HFFc6 (cell line): ENCODE data around the gene SLC8A2. TPM values are rescaled to one million over a fixed set of nuclear protein-coding genes. Genes with fewer than 3 reads are reported as not detected.
"Not testable (repeated sequence)": the region's sequence is repeated elsewhere in the genome, so short reads cannot be mapped to it uniquely, and the experiment has no call there.

Experiments
- DNase-seq: peaks from one replicate; pipeline ENCODE4 v3.0.0-alpha.2; 2018
- H3K27ac Mint-ChIP-seq: 2 replicates; pipeline ENCODE4 v1.8.0; 2020; ENCODE audit warnings: mild to moderate bottlenecking, mixed read lengths
- H3K27me3 Mint-ChIP-seq: 2 replicates; pipeline ENCODE4 v1.8.0; 2021; ENCODE audit warnings: mild to moderate bottlenecking, moderate library complexity, mixed read lengths; ENCODE audit not compliant: insufficient read depth
- H3K36me3 Mint-ChIP-seq: 2 replicates; pipeline ENCODE4 v1.8.0; 2021; ENCODE audit warnings: low read depth, mixed read lengths
- H3K4me1 Mint-ChIP-seq: 2 replicates; pipeline ENCODE4 v1.8.0; 2020; ENCODE audit warnings: low read depth, mixed read lengths
- H3K4me3 Mint-ChIP-seq: 2 replicates; pipeline ENCODE4 v1.8.0; 2020; ENCODE audit warnings: mild to moderate bottlenecking, moderate library complexity, mixed read lengths
- H3K9me3 Mint-ChIP-seq: 2 replicates; pipeline ENCODE4 v1.8.0; 2020; ENCODE audit warnings: mild to moderate bottlenecking, mixed read lengths
- total RNA-seq, 6 experiments: library from RNA; stranded (reverse); fragmentation: NEBNext Ultra II Directional; extraction: Animal tissue kit (Norgen Biotek cat#: 25700); gene quantifications; 2 replicates in 1 of 6; 3 replicates in 5 of 6; pipeline ENCODE4 v1.2.3, GENCODE V29; 2021
- TF ChIP-seq, protein P1 (sequence below): fragments of 200-600 bp; sonication (generic); IDR thresholded peaks from 2 replicates; pipeline ENCODE4 v1.5.0; 2021; ENCODE audit warnings: antibody characterized with exemption, mild to moderate bottlenecking

SLC8A2 gene
- total RNA-seq, 6 experiments from 2014 or later = not detected

DNA sequence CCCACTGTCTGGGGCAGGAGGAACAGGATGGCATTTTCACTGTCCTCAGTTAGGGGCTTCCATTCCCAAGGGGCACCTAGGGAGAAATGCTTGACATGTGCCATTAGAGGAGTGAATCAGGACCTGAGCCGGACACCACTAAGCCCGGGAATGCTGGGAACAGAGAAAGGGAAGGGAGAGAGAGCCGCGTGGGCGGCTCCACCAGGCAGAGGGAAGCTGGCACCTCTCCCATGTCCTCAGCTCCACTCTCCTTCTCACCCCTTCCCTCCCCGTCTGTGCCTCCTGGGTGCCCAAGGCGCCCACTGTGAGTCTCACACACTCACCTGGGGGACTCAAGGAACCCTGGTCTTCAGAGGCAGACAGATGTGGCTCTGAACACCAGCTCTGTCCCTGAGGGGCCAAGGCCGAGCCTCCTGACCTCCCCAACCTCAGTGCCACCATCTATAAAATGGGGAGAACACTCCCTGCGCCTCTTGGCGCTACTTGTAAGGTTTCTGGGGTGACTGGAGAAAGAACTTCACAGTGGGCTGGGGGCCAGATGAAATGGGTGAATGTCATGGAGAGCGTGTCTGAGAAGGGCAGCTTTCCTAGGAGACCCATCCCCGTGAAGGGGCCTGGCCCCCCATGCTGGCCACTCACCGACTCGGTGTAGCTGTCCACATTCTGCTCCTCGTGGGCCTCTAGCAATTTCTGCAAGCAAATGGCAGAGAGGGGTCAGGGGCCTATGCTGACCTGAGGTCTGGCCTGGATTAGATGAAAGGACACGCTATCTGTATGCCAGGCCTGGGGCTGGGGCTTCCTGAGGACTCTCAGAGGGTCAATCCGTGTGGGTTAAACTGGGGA, 17.6 kb upstream of the SLC8A2 start:
- no peak for DNase-seq
- Mint-ChIP-seq H3K9me3 (no peaks in the 10 kb centered on the region), H3K4me3 (no peak overlapping the region), H3K36me3 (peaks cover 16% of the 10 kb centered on the region), H3K27me3 (peaks cover 2% of the 10 kb centered on the region), H3K4me1 (peaks cover 13% of the 10 kb centered on the region), H3K27ac (no peak overlapping the region)
- TF ChIP-seq, protein P1, sequence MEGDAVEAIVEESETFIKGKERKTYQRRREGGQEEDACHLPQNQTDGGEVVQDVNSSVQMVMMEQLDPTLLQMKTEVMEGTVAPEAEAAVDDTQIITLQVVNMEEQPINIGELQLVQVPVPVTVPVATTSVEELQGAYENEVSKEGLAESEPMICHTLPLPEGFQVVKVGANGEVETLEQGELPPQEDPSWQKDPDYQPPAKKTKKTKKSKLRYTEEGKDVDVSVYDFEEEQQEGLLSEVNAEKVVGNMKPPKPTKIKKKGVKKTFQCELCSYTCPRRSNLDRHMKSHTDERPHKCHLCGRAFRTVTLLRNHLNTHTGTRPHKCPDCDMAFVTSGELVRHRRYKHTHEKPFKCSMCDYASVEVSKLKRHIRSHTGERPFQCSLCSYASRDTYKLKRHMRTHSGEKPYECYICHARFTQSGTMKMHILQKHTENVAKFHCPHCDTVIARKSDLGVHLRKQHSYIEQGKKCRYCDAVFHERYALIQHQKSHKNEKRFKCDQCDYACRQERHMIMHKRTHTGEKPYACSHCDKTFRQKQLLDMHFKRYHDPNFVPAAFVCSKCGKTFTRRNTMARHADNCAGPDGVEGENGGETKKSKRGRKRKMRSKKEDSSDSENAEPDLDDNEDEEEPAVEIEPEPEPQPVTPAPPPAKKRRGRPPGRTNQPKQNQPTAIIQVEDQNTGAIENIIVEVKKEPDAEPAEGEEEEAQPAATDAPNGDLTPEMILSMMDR = no peak

DNA sequence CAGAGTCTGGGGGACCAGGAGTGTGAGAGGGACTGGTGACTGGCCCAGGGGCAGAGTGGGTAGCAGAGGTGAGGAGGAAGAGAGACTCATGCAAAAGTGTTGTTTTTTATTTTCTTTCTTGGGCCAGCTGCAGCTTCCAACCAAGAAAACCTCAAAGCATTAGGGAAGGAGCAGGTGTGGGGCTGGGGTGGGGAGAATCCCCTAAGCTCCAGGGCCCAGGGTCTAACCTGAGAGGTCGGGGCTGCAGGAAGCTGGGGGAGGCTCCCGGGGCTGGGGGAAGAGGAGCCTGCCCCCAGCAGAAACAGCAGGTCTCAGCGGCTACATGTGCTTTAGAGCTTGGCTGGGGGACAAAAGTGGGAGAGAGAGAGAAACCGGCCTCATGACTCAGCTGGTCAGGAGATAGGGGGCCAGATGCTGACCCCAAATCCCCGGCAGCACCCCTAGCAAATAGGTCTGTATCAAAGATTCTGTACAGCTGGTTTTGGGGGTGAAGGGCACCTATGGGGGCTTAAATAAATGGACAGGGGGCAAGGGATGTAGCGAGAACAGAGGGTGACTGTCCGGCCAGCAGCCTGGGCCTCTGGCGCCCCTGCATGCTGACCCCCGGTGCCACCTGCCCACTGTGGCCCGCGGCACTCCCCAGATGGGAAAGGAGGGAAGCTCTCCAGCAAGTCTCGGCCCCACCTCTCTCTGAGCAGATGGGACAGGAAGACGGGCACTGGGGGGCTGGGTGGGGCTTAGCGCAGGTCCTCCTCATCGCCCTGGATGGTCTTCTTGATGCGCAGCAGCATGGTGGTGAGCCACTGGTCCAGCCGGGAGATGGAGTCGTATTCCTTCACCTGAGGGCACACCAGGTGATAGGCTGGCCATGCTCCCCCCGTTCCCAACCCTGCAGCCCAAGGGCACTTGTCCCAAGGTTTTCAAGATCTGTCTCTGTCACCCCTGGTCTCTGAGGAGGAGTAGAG, 16.1 kb upstream of the SLC8A2 start:
- no peak overlapping the region for H3K4me3 Mint-ChIP-seq
- no peaks in the 10 kb centered on the region for H3K9me3 Mint-ChIP-seq
- H3K36me3 Mint-ChIP-seq = peaks cover 16% of the 10 kb centered on the region
- peaks cover 4% of the 10 kb centered on the region for H3K27me3 Mint-ChIP-seq
- no peak for DNase-seq
- TF ChIP-seq, protein P1 = no peak
- H3K4me1 Mint-ChIP-seq = peaks cover 21% of the 10 kb centered on the region
- no peak overlapping the region for H3K27ac Mint-ChIP-seq

DNA sequence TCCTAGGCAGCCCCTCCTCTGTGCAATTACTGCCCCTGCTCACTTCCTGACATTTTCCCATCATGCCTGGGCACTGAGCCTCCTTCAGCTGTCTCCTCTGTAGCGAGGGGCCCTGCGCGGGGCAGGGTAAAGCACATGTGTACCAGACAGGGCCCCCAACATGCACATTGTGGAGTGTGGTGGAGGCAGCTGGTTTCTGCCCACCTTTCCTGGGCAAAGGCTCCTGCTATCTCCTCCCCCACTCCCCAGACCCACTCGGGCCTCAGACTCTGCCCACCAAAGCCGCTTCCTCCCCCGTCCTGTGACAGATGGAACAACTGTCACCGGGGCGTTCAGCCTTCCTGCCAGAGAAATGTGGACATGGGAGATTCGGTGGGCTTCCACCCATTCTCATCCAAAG, 15.2 kb upstream of the SLC8A2 start:
- TF ChIP-seq, protein P1 = no peak
- no peak overlapping the region for H3K27ac Mint-ChIP-seq
- H3K27me3 Mint-ChIP-seq = peaks cover 2% of the 10 kb centered on the region; the same call in 1 of the 2 replicates

DNA sequence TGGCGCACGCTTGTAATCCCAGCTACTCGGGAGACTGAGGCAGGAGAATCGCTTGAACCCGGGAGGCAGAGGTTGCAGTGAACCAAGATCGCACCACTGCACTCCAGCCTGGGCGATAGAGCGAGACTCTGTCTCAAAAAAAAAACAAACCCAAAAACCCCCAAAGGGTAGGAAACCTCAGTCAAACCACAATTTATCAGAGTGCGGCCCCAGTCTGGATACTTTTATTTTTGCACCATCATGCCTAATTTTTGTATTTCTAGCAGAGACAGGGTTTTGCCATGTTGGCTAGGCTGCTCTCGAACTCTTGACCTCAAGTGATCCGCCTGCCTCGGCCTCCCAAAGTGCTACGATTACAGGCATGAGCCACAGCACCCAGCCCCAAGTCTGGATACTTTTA, 14.5 kb upstream of the SLC8A2 start:
- H3K4me1 Mint-ChIP-seq = peaks cover 21% of the 10 kb centered on the region
- not testable (repeated sequence) for DNase-seq, H3K27ac Mint-ChIP-seq, H3K4me3 Mint-ChIP-seq, H3K27me3 Mint-ChIP-seq, H3K9me3 Mint-ChIP-seq
- peaks cover 16% of the 10 kb centered on the region for H3K36me3 Mint-ChIP-seq

More for the DNA sequence above, 15.2 kb upstream of the SLC8A2 start:
- peaks cover 21% of the 10 kb centered on the region for H3K4me1 Mint-ChIP-seq
- H3K4me3 Mint-ChIP-seq = no peak overlapping the region
- peaks cover 16% of the 10 kb centered on the region for H3K36me3 Mint-ChIP-seq
- DNase-seq = no peak
- H3K9me3 Mint-ChIP-seq = no peaks in the 10 kb centered on the region

DNA sequence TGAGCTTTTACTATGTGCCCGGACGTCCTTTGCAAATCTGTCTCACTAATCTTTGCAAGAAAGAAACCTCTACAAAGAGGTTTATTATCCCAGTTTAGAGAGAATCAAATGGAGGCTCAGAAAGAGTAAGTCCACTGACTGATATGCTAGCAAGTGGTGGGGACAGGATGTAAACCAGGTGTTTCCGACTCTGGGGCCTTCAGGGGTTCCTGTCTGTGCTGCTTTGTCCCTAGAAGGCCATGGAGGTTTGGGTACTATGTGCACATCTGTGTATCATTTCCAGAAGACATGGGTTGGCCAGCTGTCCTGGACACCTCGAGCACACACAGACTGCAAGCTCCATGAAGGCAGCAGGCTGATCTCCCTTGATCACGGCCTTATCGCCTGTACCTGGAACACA, 13.5 kb upstream of the SLC8A2 start:
- DNase-seq = no peak
- H3K36me3 Mint-ChIP-seq = peaks cover 13% of the 10 kb centered on the region
- H3K27me3 Mint-ChIP-seq = peaks cover 2% of the 10 kb centered on the region; the same call in 1 of the 2 replicates
- H3K4me1 Mint-ChIP-seq = peaks cover 21% of the 10 kb centered on the region
- peak overlapping the region; percentile 98 for H3K27ac Mint-ChIP-seq
- TF ChIP-seq, protein P1 = no peak
- peak overlapping the region; percentile 94 for H3K4me3 Mint-ChIP-seq
- no peaks in the 10 kb centered on the region for H3K9me3 Mint-ChIP-seq
